CD4-positive, CD25-positive, alpha-beta regulatory T cell (primary cell): ENCODE measurements around the gene GID8. TPM values are rescaled to one million over a fixed set of nuclear protein-coding genes. Genes with fewer than 3 reads are reported as not detected.
A peak's percentile ranks its signal among the peaks of the same experiment; 100 is the strongest.

Source experiments
- ATAC-seq, 2 donors: fragments of 150-1000 bp; cut with Tn5 transposase; one replicate each; pipeline ENCODE4 v1.10.0; 2021; ENCODE audit warnings: low read depth in 2 of 2, moderate number of reproducible peaks in 2 of 2, moderate library complexity in 1 of 2
- DNase-seq, 3 donors: peaks; one replicate each; pipeline versions ENCODE4 v3.0.0 to v3.0.0-alpha.2; 2012 to 2022; ENCODE audit warnings: mixed read lengths in 1 of 3
- H3K27ac ChIP-seq: one replicate; pipeline ENCODE4 v1.7.0; 2013; ENCODE audit warnings: mild to moderate bottlenecking, low read length; ENCODE audit not compliant: insufficient read depth, poor library complexity, severe bottlenecking
- H3K27me3 ChIP-seq: one replicate; pipeline ENCODE4 v1.7.0; 2013; ENCODE audit warnings: low read length; ENCODE audit not compliant: control insufficient read depth, insufficient read depth
- H3K36me3 ChIP-seq: one replicate; pipeline ENCODE4 v1.7.0; 2013; ENCODE audit warnings: mild to moderate bottlenecking, low read length, moderate library complexity; ENCODE audit not compliant: control insufficient read depth, insufficient read depth
- H3K4me1 ChIP-seq: 2 replicates; pipeline ENCODE4 v1.7.0; 2013; ENCODE audit warnings: mild to moderate bottlenecking, low read length; ENCODE audit not compliant: insufficient read depth, control insufficient read depth, poor library complexity, severe bottlenecking
- H3K4me3 ChIP-seq: one replicate; pipeline ENCODE4 v1.7.0; 2013; ENCODE audit warnings: low read depth, mild to moderate bottlenecking, low read length, moderate library complexity
- H3K9me3 ChIP-seq, 2 experiments: 1 replicate in 1 of 2; 2 replicates in 1 of 2; pipeline ENCODE4 v1.7.0; 2013; ENCODE audit warnings: low read length in 2 of 2, mild to moderate bottlenecking in 1 of 2, moderate library complexity in 1 of 2; ENCODE audit not compliant: control insufficient read depth in 2 of 2
- H3K27ac Mint-ChIP-seq, 3 donors: one replicate each; pipeline ENCODE4 v1.8.0; 2020 to 2022; ENCODE audit warnings: mild to moderate bottlenecking in 3 of 3, mixed read lengths in 3 of 3, moderate library complexity in 2 of 3
- H3K27me3 Mint-ChIP-seq: one replicate; pipeline ENCODE4 v1.8.0; 2022; ENCODE audit warnings: mild to moderate bottlenecking, mixed read lengths
- H3K36me3 Mint-ChIP-seq: one replicate; pipeline ENCODE4 v1.8.0; 2020; ENCODE audit warnings: mixed read lengths
- H3K4me1 Mint-ChIP-seq, 4 donors: one replicate each; pipeline ENCODE4 v1.8.0; 2020 to 2022; ENCODE audit warnings: mixed read lengths in 4 of 4, mild to moderate bottlenecking in 1 of 4
- H3K4me3 Mint-ChIP-seq, 4 donors: one replicate each; pipeline ENCODE4 v1.8.0; 2020 to 2022; ENCODE audit warnings: mild to moderate bottlenecking in 4 of 4, mixed read lengths in 4 of 4, moderate library complexity in 3 of 4
- H3K9me3 Mint-ChIP-seq, 7 donors: one replicate each; pipeline ENCODE4 v1.8.0; 2020 to 2022; ENCODE audit warnings: mixed read lengths in 7 of 7, mild to moderate bottlenecking in 3 of 7, moderate library complexity in 2 of 7
- polyA plus RNA-seq, 4 donors: library from polyadenylated mRNA; unstranded; fragments of 300-500 nt; fragmentation: Illumina TruSeq; gene quantifications; one replicate each; pipeline ENCODE4 v1.2.3, GENCODE V29; 2021
- total RNA-seq: library from RNA; stranded (reverse); gene quantifications from one replicate; pipeline ENCODE4 v1.2.3, GENCODE V29; 2022

GID8 gene
- total and polyA plus RNA-seq, 5 donors from 2014 or later, result 15.5 to 31.9 (median 17.8) TPM

GRCh38 chr20:62941792-62942191 is 3.8 kb downstream of the GID8 start:
- Mint-ChIP-seq H3K27ac (no peak overlapping the region), H3K4me1 (peaks cover 4 to 52% (median 26%) of the 10 kb centered on the region in 4 donors), H3K9me3 (no peaks in the 10 kb centered on the region), H3K27me3 (peaks cover 4% of the 10 kb centered on the region), H3K36me3 (peaks cover 20% of the 10 kb centered on the region), H3K4me3 (peak overlapping the region in 1 of 4 donors; percentile 47)
- H3K27me3 ChIP-seq, result no peaks in the 10 kb centered on the region
- no peaks in the 10 kb centered on the region for H3K9me3 ChIP-seq
- H3K4me1 ChIP-seq, result peaks cover 22% of the 10 kb centered on the region
- H3K4me3 ChIP-seq, result no peak overlapping the region
- H3K36me3 ChIP-seq, result peaks cover 54% of the 10 kb centered on the region
- no peak for DNase-seq
- H3K27ac ChIP-seq, result no peak overlapping the region
- no peak for ATAC-seq

GRCh38 chr20:62942456-62942855 is 4.5 kb downstream of the GID8 start:
- Mint-ChIP-seq H3K4me3 (no peak overlapping the region), H3K4me1 (peaks cover 0 to 48% (median 24%) of the 10 kb centered on the region in 4 donors), H3K27ac (peak overlapping the region in 1 of 3 donors; percentile 77), H3K27me3 (peaks cover 4% of the 10 kb centered on the region), H3K9me3 (no peaks in the 10 kb centered on the region), H3K36me3 (peaks cover 25% of the 10 kb centered on the region)
- ATAC-seq, result no peak
- Histone ChIP-seq H3K36me3 (peaks cover 58% of the 10 kb centered on the region), H3K27ac (no peak overlapping the region), H3K4me3 (no peak overlapping the region), H3K9me3 (no peaks in the 10 kb centered on the region), H3K27me3 (no peaks in the 10 kb centered on the region), H3K4me1 (peaks cover 17% of the 10 kb centered on the region)
- no peak for DNase-seq

- no peak overlapping the region for H3K4me3 ChIP-seq
- no peak overlapping the region for H3K27ac ChIP-seq
- no peak for ATAC-seq
- no peaks in the 10 kb centered on the region for H3K9me3 ChIP-seq
- peaks cover 67% of the 10 kb centered on the region for H3K36me3 ChIP-seq
- Mint-ChIP-seq H3K27me3 (peaks cover 3% of the 10 kb centered on the region), H3K4me3 (no peak overlapping the region), H3K4me1 (peaks cover 0 to 44% (median 21%) of the 10 kb centered on the region in 4 donors), H3K9me3 (no peaks in the 10 kb centered on the region), H3K27ac (no peak overlapping the region), H3K36me3 (peaks cover 26% of the 10 kb centered on the region)
- peaks cover 16% of the 10 kb centered on the region for H3K4me1 ChIP-seq
- no peak for DNase-seq
- no peaks in the 10 kb centered on the region for H3K27me3 ChIP-seq
Measured at GRCh38 chr20:62943396-62943795, 5.4 kb downstream of the GID8 start.

GRCh38 chr20:62944184-62944583 is 6.2 kb downstream of the GID8 start:
- Mint-ChIP-seq H3K27ac (no peak overlapping the region), H3K36me3 (peaks cover 34% of the 10 kb centered on the region), H3K4me1 (peaks cover 0 to 37% (median 15%) of the 10 kb centered on the region in 4 donors), H3K4me3 (no peak overlapping the region), H3K27me3 (no peaks in the 10 kb centered on the region), H3K9me3 (no peaks in the 10 kb centered on the region)
- no peak for ATAC-seq
- no peaks in the 10 kb centered on the region for H3K9me3 ChIP-seq
- H3K27me3 ChIP-seq, result no peaks in the 10 kb centered on the region
- H3K27ac ChIP-seq, result no peak overlapping the region
- no peak overlapping the region for H3K4me3 ChIP-seq
- no peak for DNase-seq
- H3K4me1 ChIP-seq, result peaks cover 8% of the 10 kb centered on the region
- H3K36me3 ChIP-seq, result peaks cover 74% of the 10 kb centered on the region

GRCh38 chr20:62944746-62945145 is 6.8 kb downstream of the GID8 start:
- Histone ChIP-seq H3K4me1 (peaks cover 2% of the 10 kb centered on the region), H3K4me3 (no peak overlapping the region), H3K36me3 (peaks cover 79% of the 10 kb centered on the region), H3K27me3 (no peaks in the 10 kb centered on the region), H3K9me3 (no peaks in the 10 kb centered on the region), H3K27ac (no peak overlapping the region)
- Mint-ChIP-seq H3K9me3 (no peaks in the 10 kb centered on the region), H3K4me1 (peaks cover 0 to 33% (median 9%) of the 10 kb centered on the region in 4 donors), H3K27me3 (no peaks in the 10 kb centered on the region), H3K27ac (no peak overlapping the region), H3K4me3 (no peak overlapping the region), H3K36me3 (peaks cover 36% of the 10 kb centered on the region)
- ATAC-seq (no peak), DNase-seq (no peak)

GRCh38 chr20:62945771-62946339 is 7.9 kb downstream of the GID8 start:
- no peaks in the 10 kb centered on the region for H3K9me3 ChIP-seq
- Mint-ChIP-seq H3K36me3 (peaks cover 38% of the 10 kb centered on the region), H3K4me1 (peaks cover 0 to 25% (median 7%) of the 10 kb centered on the region in 4 donors), H3K27me3 (no peaks in the 10 kb centered on the region), H3K9me3 (no peaks in the 10 kb centered on the region), H3K27ac (peak overlapping the region in 1 of 3 donors; percentile 53), H3K4me3 (no peak overlapping the region)
- H3K27me3 ChIP-seq, result no peaks in the 10 kb centered on the region
- H3K27ac ChIP-seq, result no peak overlapping the region
- H3K36me3 ChIP-seq, result peaks cover 77% of the 10 kb centered on the region
- H3K4me1 ChIP-seq, result no peaks in the 10 kb centered on the region
- no peak for DNase-seq
- H3K4me3 ChIP-seq, result no peak overlapping the region
- no peak for ATAC-seq

GRCh38 chr20:62946918-62947317 is 9.0 kb downstream of the GID8 start:
- no peak overlapping the region for H3K27ac ChIP-seq
- no peak for ATAC-seq
- Mint-ChIP-seq H3K9me3 (no peaks in the 10 kb centered on the region), H3K27me3 (no peaks in the 10 kb centered on the region), H3K4me1 (peaks cover 0 to 17% (median 9%) of the 10 kb centered on the region in 4 donors), H3K4me3 (no peak overlapping the region), H3K36me3 (peaks cover 33% of the 10 kb centered on the region), H3K27ac (peak overlapping the region in 1 of 3 donors; percentile 15)
- no peaks in the 10 kb centered on the region for H3K9me3 ChIP-seq
- H3K4me1 ChIP-seq, result peaks cover 4% of the 10 kb centered on the region
- H3K27me3 ChIP-seq, result no peaks in the 10 kb centered on the region
- H3K36me3 ChIP-seq, result peaks cover 70% of the 10 kb centered on the region
- no peak overlapping the region for H3K4me3 ChIP-seq
- no peak for DNase-seq
